ENCODE data around the gene SPINT2.
A peak's percentile ranks its signal among the peaks of the same experiment; 100 is the strongest.
"Not testable (repeated sequence)": the region's sequence is repeated elsewhere in the genome, so short reads cannot be mapped to it uniquely, and the experiment has no call there.

SPINT2 gene

GRCh38 chr19:38329651-38330050 lies 65.3 kb downstream of the SPINT2 start:
- TF ChIP-seq CTCF (conservative IDR thresholded peaks at IDR 0.05; ENCODE audit: control insufficient read depth, insufficient read depth, low read depth, low read length), result no peak

GRCh38 chr19:38331728-38332127 lies 67.4 kb downstream of the SPINT2 start:
- no peak for TF ChIP-seq CTCF (conservative IDR thresholded peaks at IDR 0.05; ENCODE audit: control insufficient read depth, insufficient read depth, low read depth, low read length)
- no peak for DNase-seq (ENCODE audit: low read depth)
- no peak overlapping the region for H3K4me3 ChIP-seq (ENCODE audit: control insufficient read depth, low read depth, low read length)

More at GRCh38 chr19:38329651-38330050, 65.3 kb downstream of the SPINT2 start:
- DNase-seq (ENCODE audit: low read depth), result no peak
- no peak overlapping the region for H3K4me3 ChIP-seq (ENCODE audit: control insufficient read depth, low read depth, low read length)

DNA sequence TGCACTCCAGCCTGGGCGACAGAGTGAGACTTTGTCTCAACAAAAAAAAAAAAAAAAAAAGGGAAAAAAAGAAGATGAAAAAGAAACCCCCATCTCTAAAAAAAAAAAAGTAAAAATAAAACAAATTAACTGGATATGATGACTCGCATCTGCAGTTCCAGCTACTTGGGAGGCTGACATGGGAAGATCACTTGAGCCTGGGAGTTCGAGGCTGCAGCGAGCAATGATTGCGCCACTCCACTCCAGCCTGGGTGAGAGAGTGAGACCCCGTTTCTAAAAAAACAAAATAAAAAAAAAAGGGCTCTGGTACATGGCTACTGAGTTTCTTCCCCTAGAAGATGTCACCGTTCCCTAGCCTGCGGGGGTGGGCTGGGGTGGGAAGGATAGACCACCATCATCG lies 68.9 kb downstream of the SPINT2 start:
- peak; percentile 21 for DNase-seq (ENCODE audit: low read depth)
- no peak for TF ChIP-seq CTCF (conservative IDR thresholded peaks at IDR 0.05; ENCODE audit: control insufficient read depth, insufficient read depth, low read depth, low read length)

GRCh38 chr19:38335949-38336637 lies 71.7 kb downstream of the SPINT2 start:
- peak overlapping the region; percentile 85 for H3K4me3 ChIP-seq (ENCODE audit: control insufficient read depth, low read depth, low read length)
- DNase-seq (ENCODE audit: low read depth), result peak; percentile 90
- no peak for TF ChIP-seq CTCF (conservative IDR thresholded peaks at IDR 0.05; ENCODE audit: control insufficient read depth, insufficient read depth, low read depth, low read length)

More for the DNA sequence above, 68.9 kb downstream of the SPINT2 start:
- no peak overlapping the region for H3K4me3 ChIP-seq (ENCODE audit: control insufficient read depth, low read depth, low read length)

- no peak for TF ChIP-seq CTCF (conservative IDR thresholded peaks at IDR 0.05; ENCODE audit: control insufficient read depth, insufficient read depth, low read depth, low read length)
- peak overlapping the region; percentile 85 for H3K4me3 ChIP-seq (ENCODE audit: control insufficient read depth, low read depth, low read length)
- DNase-seq (ENCODE audit: low read depth), result peak; percentile 82
Measured at GRCh38 chr19:38336638-38337359, 72.4 kb downstream of the SPINT2 start.

- no peak overlapping the region for H3K4me3 ChIP-seq (ENCODE audit: control insufficient read depth, low read depth, low read length)
- no peak for TF ChIP-seq CTCF (conservative IDR thresholded peaks at IDR 0.05; ENCODE audit: control insufficient read depth, insufficient read depth, low read depth, low read length)
- no peak for DNase-seq (ENCODE audit: low read depth)
Measured at GRCh38 chr19:38337360-38337653, 72.9 kb downstream of the SPINT2 start.

DNA sequence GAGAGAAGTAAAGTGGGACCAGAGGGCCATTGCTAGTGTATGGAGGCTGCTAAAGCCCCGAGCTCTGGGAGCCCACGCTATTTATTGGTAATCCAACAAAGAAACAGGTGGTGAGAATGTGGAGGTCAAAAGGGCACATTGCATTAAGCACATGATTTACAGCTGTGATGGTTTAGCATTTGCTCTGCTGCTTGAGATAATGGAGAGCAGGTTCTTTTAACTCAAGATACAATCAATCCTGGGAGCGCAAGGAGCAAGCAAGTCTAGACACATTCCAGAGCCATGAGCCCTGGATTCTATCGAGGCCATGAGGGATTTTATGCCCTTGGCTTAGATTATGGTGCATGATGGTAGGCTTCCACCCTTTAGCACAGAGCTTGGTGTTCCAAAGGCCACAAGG lies 74.6 kb downstream of the SPINT2 start:
- H3K4me3 ChIP-seq (ENCODE audit: control insufficient read depth, low read depth, low read length); DNase-seq (ENCODE audit: low read depth): not testable (repeated sequence)
